ENCODE results near the gene SALL1.

SALL1 gene

GRCh38 chr16:51121850-51122249, 29.2 kb downstream of the SALL1 start:
- no peak for DNase-seq
- no peaks in the 10 kb centered on the region for H3K27me3 ChIP-seq
- H3K4me1 ChIP-seq, result no peaks in the 10 kb centered on the region
- no peaks in the 10 kb centered on the region for H3K36me3 ChIP-seq
- H3K4me3 ChIP-seq (ENCODE audit: low read depth, low read length), result no peak overlapping the region
- H3K9me3 ChIP-seq, result no peaks in the 10 kb centered on the region
- TF ChIP-seq, protein P1, sequence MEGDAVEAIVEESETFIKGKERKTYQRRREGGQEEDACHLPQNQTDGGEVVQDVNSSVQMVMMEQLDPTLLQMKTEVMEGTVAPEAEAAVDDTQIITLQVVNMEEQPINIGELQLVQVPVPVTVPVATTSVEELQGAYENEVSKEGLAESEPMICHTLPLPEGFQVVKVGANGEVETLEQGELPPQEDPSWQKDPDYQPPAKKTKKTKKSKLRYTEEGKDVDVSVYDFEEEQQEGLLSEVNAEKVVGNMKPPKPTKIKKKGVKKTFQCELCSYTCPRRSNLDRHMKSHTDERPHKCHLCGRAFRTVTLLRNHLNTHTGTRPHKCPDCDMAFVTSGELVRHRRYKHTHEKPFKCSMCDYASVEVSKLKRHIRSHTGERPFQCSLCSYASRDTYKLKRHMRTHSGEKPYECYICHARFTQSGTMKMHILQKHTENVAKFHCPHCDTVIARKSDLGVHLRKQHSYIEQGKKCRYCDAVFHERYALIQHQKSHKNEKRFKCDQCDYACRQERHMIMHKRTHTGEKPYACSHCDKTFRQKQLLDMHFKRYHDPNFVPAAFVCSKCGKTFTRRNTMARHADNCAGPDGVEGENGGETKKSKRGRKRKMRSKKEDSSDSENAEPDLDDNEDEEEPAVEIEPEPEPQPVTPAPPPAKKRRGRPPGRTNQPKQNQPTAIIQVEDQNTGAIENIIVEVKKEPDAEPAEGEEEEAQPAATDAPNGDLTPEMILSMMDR (IDR thresholded peaks at IDR 0.05; ENCODE audit: low read depth, low read length), result no peak

GRCh38 chr16:51120730-51121347, 30.2 kb downstream of the SALL1 start:
- no peak overlapping the region for H3K4me3 ChIP-seq (ENCODE audit: low read depth, low read length)
- DNase-seq, result no peak

DNA sequence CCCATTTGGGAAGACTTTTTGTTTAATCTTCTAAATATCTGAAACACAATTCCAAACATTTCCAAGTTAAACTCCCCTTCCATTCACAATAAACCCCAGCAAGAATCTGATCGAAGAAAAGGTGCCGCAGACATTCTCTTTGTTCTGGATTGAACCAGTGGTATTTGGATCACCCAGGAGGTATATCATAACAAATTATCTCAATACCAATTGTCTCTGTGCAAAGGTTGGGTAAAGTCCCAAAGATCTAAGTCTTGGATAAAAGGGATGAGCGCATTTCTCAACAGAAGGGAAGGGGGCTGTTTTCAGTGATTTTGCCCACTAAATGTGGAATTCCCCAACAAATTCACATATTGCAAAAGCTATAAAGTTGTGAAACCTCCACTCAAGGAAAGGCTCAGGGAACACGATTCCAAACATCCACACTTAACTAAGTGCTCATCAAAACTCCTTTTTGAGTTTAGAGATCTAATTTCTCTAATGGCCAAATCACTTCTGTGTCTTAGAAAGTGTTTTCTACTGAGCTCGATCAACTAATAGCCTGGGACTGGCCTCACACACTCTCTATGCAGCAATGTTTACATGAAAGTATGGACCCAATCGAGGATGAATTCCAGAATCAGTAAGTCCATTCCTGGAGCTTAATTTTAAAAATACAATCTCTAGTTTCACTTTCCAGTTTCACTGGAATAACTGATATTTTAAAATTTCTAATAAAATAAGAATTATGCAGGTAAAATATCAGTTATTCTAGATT, 30.9 kb downstream of the SALL1 start:
- Histone ChIP-seq H3K27me3 (no peaks in the 10 kb centered on the region), H3K4me1 (no peaks in the 10 kb centered on the region), H3K36me3 (no peaks in the 10 kb centered on the region), H3K9me3 (no peaks in the 10 kb centered on the region), H3K4me3 (ENCODE audit: low read depth, low read length) (no peak overlapping the region)
- TF ChIP-seq, protein P1 (IDR thresholded peaks at IDR 0.05; ENCODE audit: low read depth, low read length), result no peak
- no peak for DNase-seq

More at GRCh38 chr16:51120730-51121347, 30.2 kb downstream of the SALL1 start:
- Histone ChIP-seq H3K9me3 (no peaks in the 10 kb centered on the region), H3K27me3 (no peaks in the 10 kb centered on the region), H3K36me3 (no peaks in the 10 kb centered on the region), H3K4me1 (no peaks in the 10 kb centered on the region)
- TF ChIP-seq, protein P1 (IDR thresholded peaks at IDR 0.05; ENCODE audit: low read depth, low read length), result no peak

GRCh38 chr16:51119556-51119955, 31.5 kb downstream of the SALL1 start:
- Histone ChIP-seq H3K27me3 (no peaks in the 10 kb centered on the region; the same call in 1 of the 2 replicates), H3K36me3 (no peaks in the 10 kb centered on the region), H3K4me1 (no peaks in the 10 kb centered on the region), H3K4me3 (ENCODE audit: low read depth, low read length) (no peak overlapping the region), H3K9me3 (no peaks in the 10 kb centered on the region)
- TF ChIP-seq, protein P1 (IDR thresholded peaks at IDR 0.05; ENCODE audit: low read depth, low read length), result no peak
- no peak for DNase-seq

- Histone ChIP-seq H3K9me3 (no peaks in the 10 kb centered on the region), H3K27me3 (peaks cover 3% of the 10 kb centered on the region; the same call in 1 of the 2 replicates), H3K36me3 (no peaks in the 10 kb centered on the region), H3K4me1 (no peaks in the 10 kb centered on the region), H3K4me3 (ENCODE audit: low read depth, low read length) (no peak overlapping the region)
- TF ChIP-seq, protein P1 (IDR thresholded peaks at IDR 0.05; ENCODE audit: low read depth, low read length), result no peak
- no peak for DNase-seq
These were observed 34.7 kb downstream of the SALL1 start for GRCh38 chr16:51116353-51116752.

- TF ChIP-seq, protein P1 (IDR thresholded peaks at IDR 0.05; ENCODE audit: low read depth, low read length), result no peak
- H3K4me1 ChIP-seq, result no peaks in the 10 kb centered on the region
- H3K36me3 ChIP-seq, result no peaks in the 10 kb centered on the region
- no peaks in the 10 kb centered on the region for H3K9me3 ChIP-seq
- no peak overlapping the region for H3K4me3 ChIP-seq (ENCODE audit: low read depth, low read length)
- peaks cover 3% of the 10 kb centered on the region; the same call in 1 of the 2 replicates for H3K27me3 ChIP-seq
- no peak for DNase-seq
These were observed 36.7 kb downstream of the SALL1 start for GRCh38 chr16:51114382-51114781.
